PC-3 (cell line): ENCODE data around the gene CACNA1D. TPM values are rescaled to one million over a fixed set of nuclear protein-coding genes. Genes with fewer than 3 reads are reported as not detected.

Experiments
- ATAC-seq: fragments of 200-7000 bp; cut with Tn5 transposase; 2 replicates; pipeline ENCODE4 v1.9.1; 2020; ENCODE audit warnings: mild to moderate bottlenecking, moderate library complexity
- BruUV-seq: library from RNA; stranded (reverse); fragments of 400-500 nt; replicated peaks from 2 replicates; lab custom pipeline; 2021; lab: Mats Ljungman, UMichigan
- CTCF ChIA-PET: fragments of 300-600 bp; sonication (Branson Sonifier 250); formaldehyde crosslinking; loops from one replicate; lab custom pipeline; 2022; ENCODE audit warnings: antibody characterized with exemption; lab: Charles Lee
- POLR2A ChIA-PET: fragments of 300-600 bp; sonication (Branson Sonifier 250); formaldehyde crosslinking; loops from one replicate; lab custom pipeline; 2022; ENCODE audit warnings: antibody characterized with exemption; ENCODE audit not compliant: unreplicated experiment; lab: Charles Lee
- DNase-seq: peaks from one replicate; pipeline ENCODE4 v3.0.0-alpha.2; 2015
- H2AFZ ChIP-seq: fragments of 300-600 bp; sonication (generic); 2 replicates; pipeline ENCODE4 v1.6.0; 2016; ENCODE audit warnings: antibody characterized with exemption, low read length
- H3F3A ChIP-seq: fragments of 300-600 bp; sonication (generic); one replicate; pipeline ENCODE4 v1.6.0; 2017; ENCODE audit warnings: antibody characterized with exemption, low read length, control low read depth, mild to moderate bottlenecking; ENCODE audit not compliant: unreplicated experiment
- H3K27ac ChIP-seq: fragments of 300-600 bp; sonication (generic); 2 replicates; pipeline ENCODE4 v1.5.1; 2016; ENCODE audit warnings: mild to moderate bottlenecking, low read length
- H3K27me3 ChIP-seq: fragments of 300-600 bp; sonication (generic); 2 replicates; pipeline ENCODE4 v1.6.1; 2016; ENCODE audit warnings: low read length, mixed read lengths
- H3K36me3 ChIP-seq: fragments of 300-600 bp; sonication (generic); 2 replicates; pipeline ENCODE4 v1.6.1; 2016; ENCODE audit warnings: low read depth, mixed run types, low read length, mixed read lengths
- H3K4me1 ChIP-seq: fragments of 300-600 bp; sonication (generic); 2 replicates; pipeline ENCODE4 v1.5.1; 2016; ENCODE audit warnings: low read length; ENCODE audit not compliant: insufficient read depth
- H3K4me2 ChIP-seq: fragments of 300-600 bp; sonication (generic); 2 replicates; pipeline ENCODE4 v1.6.0; 2016; ENCODE audit warnings: low read length
- H3K4me3 ChIP-seq: fragments of 300-600 bp; sonication (generic); 2 replicates; pipeline ENCODE4 v1.5.1; 2016; ENCODE audit warnings: mild to moderate bottlenecking, low read length, mixed read lengths
- H3K79me2 ChIP-seq: fragments of 300-600 bp; sonication (generic); 2 replicates; pipeline ENCODE4 v1.6.1; 2017; ENCODE audit warnings: low read length, mixed read lengths
- H3K9ac ChIP-seq: fragments of 300-600 bp; sonication (generic); 2 replicates; pipeline ENCODE4 v1.6.0; 2016; ENCODE audit warnings: mild to moderate bottlenecking, low read length
- H3K9me2 ChIP-seq: fragments of 300-600 bp; sonication (generic); replicated peaks from 2 replicates; pipeline ENCODE4 v1.6.1; 2016; ENCODE audit warnings: mixed run types, low read length, mixed read lengths
- H3K9me3 ChIP-seq: fragments of 300-600 bp; sonication (generic); 2 replicates; pipeline ENCODE4 v1.6.1; 2016; ENCODE audit warnings: low read length, mixed read lengths
- H4K20me1 ChIP-seq: fragments of 300-600 bp; sonication (generic); 2 replicates; pipeline ENCODE4 v1.6.1; 2016; ENCODE audit warnings: low read length, mixed read lengths
- EZH2 ChIP-seq: fragments of 300-600 bp; sonication (generic); IDR thresholded peaks from one replicate; pipeline ENCODE4 v1.6.1; 2017; ENCODE audit warnings: antibody characterized with exemption, mild to moderate bottlenecking, low read length; ENCODE audit not compliant: unreplicated experiment
- EZH2phosphoT487 ChIP-seq: fragments of 300-600 bp; sonication (generic); IDR thresholded peaks from 2 replicates; pipeline ENCODE4 v1.6.1; 2018; ENCODE audit warnings: mild to moderate bottlenecking, antibody characterized with exemption, low read length, borderline replicate concordance
- intact Hi-C: fragments of 100-400 bp; cut with micrococcal nuclease; formaldehyde crosslinking; loops from 2 replicates; pipeline ENCODE4 v1.9.0; 2023
- total RNA-seq: library from RNA; depleted of rRNA; stranded (reverse); fragments of >200 nt; gene quantifications from 2 replicates; pipeline ENCODE4 v1.2.3, GENCODE V29; 2014
- TF ChIP-seq, protein P1 (sequence below): fragments of 300-600 bp; sonication (generic); conservative IDR thresholded peaks from 2 replicates; pipeline ENCODE4 v1.5.1; 2017; ENCODE audit warnings: antibody characterized with exemption, low read depth, mild to moderate bottlenecking, low read length

CACNA1D gene
- total RNA-seq, 1 experiment from 2014 or later = not detected

DNA sequence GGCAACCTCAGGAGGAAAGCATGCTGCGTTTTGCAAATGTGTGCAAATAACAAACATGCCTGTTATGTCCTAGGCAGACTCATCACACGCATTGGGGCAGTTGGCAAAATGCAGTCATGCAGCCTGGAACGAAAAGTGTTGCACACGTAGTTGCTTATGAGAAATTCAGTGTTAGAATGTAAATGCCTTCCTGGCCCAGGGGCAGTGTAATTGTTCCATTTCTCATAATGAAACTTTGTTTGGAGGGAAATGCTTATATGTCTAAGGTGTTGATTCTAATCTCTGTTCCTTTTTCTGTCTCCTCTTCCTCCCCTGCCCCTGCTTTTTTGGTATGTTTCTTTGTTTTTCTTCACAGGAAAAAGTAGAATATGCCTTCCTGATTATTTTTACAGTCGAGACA lies 156.0 kb downstream of the CACNA1D start:
- no peaks in the 10 kb centered on the region for H3K4me1 ChIP-seq
- no peak overlapping the region for H3K4me3 ChIP-seq
- H3K36me3 ChIP-seq = no peaks in the 10 kb centered on the region
- no peak overlapping the region for H2AFZ ChIP-seq
- TF ChIP-seq, protein P1, sequence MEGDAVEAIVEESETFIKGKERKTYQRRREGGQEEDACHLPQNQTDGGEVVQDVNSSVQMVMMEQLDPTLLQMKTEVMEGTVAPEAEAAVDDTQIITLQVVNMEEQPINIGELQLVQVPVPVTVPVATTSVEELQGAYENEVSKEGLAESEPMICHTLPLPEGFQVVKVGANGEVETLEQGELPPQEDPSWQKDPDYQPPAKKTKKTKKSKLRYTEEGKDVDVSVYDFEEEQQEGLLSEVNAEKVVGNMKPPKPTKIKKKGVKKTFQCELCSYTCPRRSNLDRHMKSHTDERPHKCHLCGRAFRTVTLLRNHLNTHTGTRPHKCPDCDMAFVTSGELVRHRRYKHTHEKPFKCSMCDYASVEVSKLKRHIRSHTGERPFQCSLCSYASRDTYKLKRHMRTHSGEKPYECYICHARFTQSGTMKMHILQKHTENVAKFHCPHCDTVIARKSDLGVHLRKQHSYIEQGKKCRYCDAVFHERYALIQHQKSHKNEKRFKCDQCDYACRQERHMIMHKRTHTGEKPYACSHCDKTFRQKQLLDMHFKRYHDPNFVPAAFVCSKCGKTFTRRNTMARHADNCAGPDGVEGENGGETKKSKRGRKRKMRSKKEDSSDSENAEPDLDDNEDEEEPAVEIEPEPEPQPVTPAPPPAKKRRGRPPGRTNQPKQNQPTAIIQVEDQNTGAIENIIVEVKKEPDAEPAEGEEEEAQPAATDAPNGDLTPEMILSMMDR = no peak
- TF ChIP-seq EZH2phosphoT487 (no peak), EZH2 (no peak)
- no peaks in the 10 kb centered on the region for H3K79me2 ChIP-seq
- ChIA-PET CTCF (no interaction called here), POLR2A (no interaction called here)
- ATAC-seq (no peak), DNase-seq (no peak)
- no peaks in the 10 kb centered on the region for H3K9me3 ChIP-seq
- no peak overlapping the region for H3K4me2 ChIP-seq
- peaks cover 62% of the 10 kb centered on the region for H3K27me3 ChIP-seq
- no peaks in the 10 kb centered on the region for H4K20me1 ChIP-seq
- no peaks in the 10 kb centered on the region for H3F3A ChIP-seq
- no peak overlapping the region for H3K9ac ChIP-seq
- H3K27ac ChIP-seq = no peak overlapping the region
- intact Hi-C loops = no loop called here
- BruUV-seq = no TSS peak
- no peaks in the 10 kb centered on the region for H3K9me2 ChIP-seq

DNA sequence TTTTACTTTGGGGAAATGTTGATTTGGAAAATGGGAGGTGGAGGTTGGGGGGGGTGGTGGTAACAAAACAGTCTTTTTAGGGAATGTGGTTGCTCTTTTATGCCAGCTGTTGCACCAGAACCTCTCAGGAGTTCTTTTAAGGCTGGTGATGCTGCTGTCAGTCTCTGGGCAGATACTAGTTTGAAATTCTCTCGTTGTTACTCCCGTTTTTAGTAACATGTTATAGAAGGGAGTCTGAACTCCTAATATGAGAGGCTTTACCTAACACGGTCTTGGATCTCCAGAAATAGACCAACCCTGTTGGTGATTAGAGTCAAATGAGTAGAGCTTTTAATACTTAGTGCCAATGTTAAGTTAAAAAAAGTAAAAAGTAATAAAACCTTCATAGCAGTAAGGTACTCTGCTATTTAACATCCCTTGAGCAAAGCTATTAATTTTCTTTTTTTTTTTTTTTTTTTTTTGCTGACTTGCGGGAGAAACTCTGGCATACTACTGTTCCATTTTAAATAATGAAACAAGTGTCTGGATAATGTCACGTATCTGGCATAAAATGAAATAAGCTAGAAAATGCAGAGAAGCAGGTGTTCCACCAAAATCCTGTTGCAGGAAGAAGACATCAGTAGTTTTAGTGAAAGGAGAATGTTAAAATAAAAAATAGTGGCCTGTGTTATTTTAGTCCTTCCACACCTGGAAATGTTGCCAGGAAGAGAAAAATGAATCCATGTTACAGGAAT lies 156.7 kb downstream of the CACNA1D start:
- ChIA-PET POLR2A (interaction anchor here (0.6 kb wide), 1 partner anchor 578 kb away, joined by 13 read pairs; no protein-coding TSS in a partner anchor), CTCF (no interaction called here)
- no peak for TF ChIP-seq EZH2
- TF ChIP-seq EZH2phosphoT487 = no peak
- TF ChIP-seq, protein P1 = no peak
- H2AFZ ChIP-seq = no peak overlapping the region
- no peaks in the 10 kb centered on the region for H3K4me1 ChIP-seq
- intact Hi-C loops = no loop called here
- no TSS peak for BruUV-seq
- ATAC-seq (no peak), DNase-seq (no peak)
- no peaks in the 10 kb centered on the region for H3K9me2 ChIP-seq
- H3K4me3 ChIP-seq = no peak overlapping the region
- no peaks in the 10 kb centered on the region for H3K79me2 ChIP-seq
- H3K4me2 ChIP-seq = no peak overlapping the region
- H3K9ac ChIP-seq = no peak overlapping the region
- H3K27ac ChIP-seq = no peak overlapping the region
- H3K27me3 ChIP-seq = peaks cover 55% of the 10 kb centered on the region
- H4K20me1 ChIP-seq = no peaks in the 10 kb centered on the region
- H3F3A ChIP-seq = no peaks in the 10 kb centered on the region
- no peaks in the 10 kb centered on the region for H3K9me3 ChIP-seq
- H3K36me3 ChIP-seq = no peaks in the 10 kb centered on the region

GRCh38 chr3:53651927-53652326 lies 157.5 kb downstream of the CACNA1D start:
- Histone ChIP-seq H3K4me1 (no peaks in the 10 kb centered on the region), H2AFZ (no peak overlapping the region), H3K9me3 (no peaks in the 10 kb centered on the region), H3K36me3 (no peaks in the 10 kb centered on the region), H3K27ac (no peak overlapping the region), H3K4me3 (no peak overlapping the region), H4K20me1 (no peaks in the 10 kb centered on the region), H3K9ac (no peak overlapping the region), H3F3A (no peaks in the 10 kb centered on the region), H3K4me2 (no peak overlapping the region), H3K79me2 (no peaks in the 10 kb centered on the region), H3K9me2 (no peaks in the 10 kb centered on the region), H3K27me3 (peaks cover 49% of the 10 kb centered on the region)
- ATAC-seq (no peak), DNase-seq (no peak)
- no TSS peak for BruUV-seq
- ChIA-PET CTCF (no interaction called here), POLR2A (no interaction called here)
- no peak for TF ChIP-seq EZH2phosphoT487
- TF ChIP-seq, protein P1 = no peak
- TF ChIP-seq EZH2 = no peak
- intact Hi-C loops = no loop called here
